Panc1 (cell line): ENCODE results near the gene NT5DC3.

Experiments
- SIN3A ChIP-seq: IDR thresholded peaks from 2 replicates; pipeline ENCODE4 v1.6.1; 2012; ENCODE audit warnings: low read depth, mild to moderate bottlenecking, low read length, moderate library complexity, borderline replicate concordance; ENCODE audit not compliant: insufficient read depth
- TF ChIP-seq, protein P1 (sequence below): fragments of 450-650 bp; IDR thresholded peaks from 2 replicates; pipeline ENCODE4 v1.5.1; 2017; ENCODE audit warnings: mild to moderate bottlenecking

DNA sequence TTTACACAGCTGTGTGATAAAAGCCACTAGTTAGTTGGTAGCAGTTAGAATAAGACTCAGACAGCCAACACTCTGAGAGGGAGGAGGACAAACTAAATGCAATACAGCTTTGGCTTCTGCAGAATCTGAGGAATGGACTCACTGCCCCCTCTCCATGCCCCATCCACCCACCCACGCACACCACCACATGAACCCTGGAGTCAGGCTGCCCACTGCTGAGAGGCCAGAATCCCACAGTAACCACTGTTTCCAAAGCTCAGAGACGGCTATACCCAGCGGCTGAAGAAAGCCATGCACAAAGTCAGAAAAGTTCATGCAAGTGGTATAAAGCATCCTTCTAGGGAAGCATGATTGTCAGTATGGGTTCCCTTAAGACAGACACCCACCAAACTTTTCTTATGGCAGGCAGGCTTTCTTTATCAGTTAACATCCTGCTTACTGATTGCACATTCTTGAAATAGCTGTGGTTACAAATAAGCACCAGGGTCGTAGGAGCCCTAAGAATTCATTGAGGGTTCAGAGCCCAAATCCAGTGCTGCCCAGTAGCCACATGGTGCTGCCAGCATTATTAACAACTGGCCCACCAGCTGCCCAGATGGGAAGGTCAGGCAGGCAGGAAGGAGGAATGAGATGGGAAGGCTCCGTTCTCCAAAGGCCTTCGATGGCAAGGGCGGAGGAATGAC is 61.5 kb downstream of the NT5DC3 start:
- TF ChIP-seq, protein P1, sequence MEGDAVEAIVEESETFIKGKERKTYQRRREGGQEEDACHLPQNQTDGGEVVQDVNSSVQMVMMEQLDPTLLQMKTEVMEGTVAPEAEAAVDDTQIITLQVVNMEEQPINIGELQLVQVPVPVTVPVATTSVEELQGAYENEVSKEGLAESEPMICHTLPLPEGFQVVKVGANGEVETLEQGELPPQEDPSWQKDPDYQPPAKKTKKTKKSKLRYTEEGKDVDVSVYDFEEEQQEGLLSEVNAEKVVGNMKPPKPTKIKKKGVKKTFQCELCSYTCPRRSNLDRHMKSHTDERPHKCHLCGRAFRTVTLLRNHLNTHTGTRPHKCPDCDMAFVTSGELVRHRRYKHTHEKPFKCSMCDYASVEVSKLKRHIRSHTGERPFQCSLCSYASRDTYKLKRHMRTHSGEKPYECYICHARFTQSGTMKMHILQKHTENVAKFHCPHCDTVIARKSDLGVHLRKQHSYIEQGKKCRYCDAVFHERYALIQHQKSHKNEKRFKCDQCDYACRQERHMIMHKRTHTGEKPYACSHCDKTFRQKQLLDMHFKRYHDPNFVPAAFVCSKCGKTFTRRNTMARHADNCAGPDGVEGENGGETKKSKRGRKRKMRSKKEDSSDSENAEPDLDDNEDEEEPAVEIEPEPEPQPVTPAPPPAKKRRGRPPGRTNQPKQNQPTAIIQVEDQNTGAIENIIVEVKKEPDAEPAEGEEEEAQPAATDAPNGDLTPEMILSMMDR: no peak
- TF ChIP-seq SIN3A: no peak
